Mesendoderm (in vitro differentiated cells): ENCODE measurements around the gene ZNF227.
"Not testable (repeated sequence)": the region's sequence is repeated elsewhere in the genome, so short reads cannot be mapped to it uniquely, and the experiment has no call there.

Source experiments
- DNase-seq: peaks from one replicate; pipeline ENCODE4 v3.0.0; 2013
- H2AK5ac ChIP-seq: 2 replicates; pipeline ENCODE4 v1.6.1; 2013; ENCODE audit warnings: low read length, inconsistent platforms
- H2BK120ac ChIP-seq: 2 replicates; pipeline ENCODE4 v1.6.1; 2013; ENCODE audit warnings: low read depth, mild to moderate bottlenecking, low read length, moderate library complexity, mixed read lengths
- H2BK15ac ChIP-seq: replicated peaks from 2 replicates; pipeline ENCODE4 v1.6.1; 2013; ENCODE audit warnings: low read depth, mild to moderate bottlenecking, moderate library complexity
- H2BK5ac ChIP-seq: 2 replicates; pipeline ENCODE4 v1.6.1; 2013; ENCODE audit warnings: low read length, inconsistent platforms
- H3K18ac ChIP-seq: 2 replicates; pipeline ENCODE4 v1.6.1; 2013; ENCODE audit warnings: mild to moderate bottlenecking, low read length, mixed read lengths
- H3K23ac ChIP-seq: one replicate; pipeline ENCODE4 v1.6.1; 2013; ENCODE audit warnings: low read length
- H3K27ac ChIP-seq: 2 replicates; pipeline ENCODE4 v1.5.1; 2013; ENCODE audit warnings: low read depth, mild to moderate bottlenecking, inconsistent platforms, low read length, moderate library complexity
- H3K27me3 ChIP-seq: 2 replicates; pipeline ENCODE4 v1.6.1; 2013; ENCODE audit warnings: low read length, control low read depth, mild to moderate bottlenecking, inconsistent platforms; ENCODE audit not compliant: insufficient read depth, poor library complexity
- H3K36me3 ChIP-seq: 2 replicates; pipeline ENCODE4 v1.6.1; 2013; ENCODE audit warnings: low read length, inconsistent platforms; ENCODE audit not compliant: control insufficient read depth, insufficient read depth
- H3K4ac ChIP-seq: one replicate; pipeline ENCODE4 v1.6.1; 2013; ENCODE audit warnings: low read depth, mild to moderate bottlenecking, low read length, moderate library complexity
- H3K4me1 ChIP-seq: 2 replicates; pipeline ENCODE4 v1.6.1; 2013; ENCODE audit warnings: low read depth, low read length, inconsistent platforms; ENCODE audit not compliant: control insufficient read depth
- H3K4me2 ChIP-seq: 2 replicates; pipeline ENCODE4 v1.6.1; 2013; ENCODE audit warnings: low read length
- H3K4me3 ChIP-seq: 2 replicates; pipeline ENCODE4 v1.5.1; 2013; ENCODE audit warnings: mild to moderate bottlenecking, low read length
- H3K56ac ChIP-seq: one replicate; pipeline ENCODE4 v1.6.1; 2013; ENCODE audit warnings: low read length
- H3K79me1 ChIP-seq: 2 replicates; pipeline ENCODE4 v1.6.1; 2013; ENCODE audit warnings: low read length, inconsistent platforms
- H3K79me2 ChIP-seq: 2 replicates; pipeline ENCODE4 v1.6.1; 2013; ENCODE audit warnings: mild to moderate bottlenecking, low read length; ENCODE audit not compliant: control insufficient read depth, insufficient read depth
- H3K9ac ChIP-seq: 2 replicates; pipeline ENCODE4 v1.6.1; 2013; ENCODE audit warnings: low read length, inconsistent platforms
- H4K5ac ChIP-seq: one replicate; pipeline ENCODE4 v1.6.1; 2013; ENCODE audit warnings: low read length
- H4K8ac ChIP-seq: one replicate; pipeline ENCODE4 v1.6.1; 2013; ENCODE audit warnings: low read depth, mild to moderate bottlenecking, control low read depth, low read length, moderate library complexity
- WGBS: extraction: QIAGEN DNeasy Blood & Tissue Kit; methylation state at CpG from one replicate; pipeline ENCODE4 v1.1.7; 2013; ENCODE audit warnings: low lambda C conversion rate, missing lambda C conversion rate; ENCODE audit not compliant: insufficient coverage; ENCODE audit errors: extremely low coverage; 5-methylcytosine and 5-hydroxymethylcytosine counted together

ZNF227 gene

GRCh38 chr19:44219926-44220325 is 7.6 kb downstream of the ZNF227 start:
- not testable (repeated sequence) for H3K4ac ChIP-seq, H3K18ac ChIP-seq, H3K56ac ChIP-seq, H3K79me1 ChIP-seq, H2AK5ac ChIP-seq, H3K4me1 ChIP-seq, H3K4me2 ChIP-seq, H3K4me3 ChIP-seq, H3K27me3 ChIP-seq, H2BK5ac ChIP-seq, H3K9ac ChIP-seq, H2BK15ac ChIP-seq, H4K5ac ChIP-seq, H3K27ac ChIP-seq, H4K8ac ChIP-seq, H2BK120ac ChIP-seq, DNase-seq, H3K79me2 ChIP-seq, H3K36me3 ChIP-seq, H3K23ac ChIP-seq
- no CpG with 5 or more reads among the region's 3 CpGs for WGBS

- not testable (repeated sequence) for H3K4me1 ChIP-seq, H3K18ac ChIP-seq, H3K4ac ChIP-seq, H3K36me3 ChIP-seq, H3K27me3 ChIP-seq, H2BK15ac ChIP-seq, H4K5ac ChIP-seq, H3K27ac ChIP-seq, DNase-seq, H3K23ac ChIP-seq, H3K4me3 ChIP-seq, H3K56ac ChIP-seq, H3K79me2 ChIP-seq, H3K4me2 ChIP-seq, H2AK5ac ChIP-seq, H3K79me1 ChIP-seq, H4K8ac ChIP-seq, H2BK120ac ChIP-seq, H2BK5ac ChIP-seq, H3K9ac ChIP-seq
- WGBS: no CpG with 5 or more reads among the region's 6 CpGs
Measured at GRCh38 chr19:44220761-44221160, 8.4 kb downstream of the ZNF227 start.

GRCh38 chr19:44221291-44221690 is 9.0 kb downstream of the ZNF227 start:
- not testable (repeated sequence) for H2BK15ac ChIP-seq, H3K9ac ChIP-seq, H2BK120ac ChIP-seq, H3K23ac ChIP-seq, H4K5ac ChIP-seq, H3K36me3 ChIP-seq, H3K4me2 ChIP-seq, H2BK5ac ChIP-seq, H2AK5ac ChIP-seq, H3K27ac ChIP-seq, H3K4me3 ChIP-seq, H3K27me3 ChIP-seq, H4K8ac ChIP-seq, H3K4ac ChIP-seq, H3K79me2 ChIP-seq, H3K18ac ChIP-seq, H3K79me1 ChIP-seq, H3K56ac ChIP-seq, H3K4me1 ChIP-seq, DNase-seq
- no CpG with 5 or more reads among the region's 3 CpGs for WGBS

GRCh38 chr19:44228318-44228717 is 16.0 kb downstream of the ZNF227 start:
- no CpG with 5 or more reads among the region's 3 CpGs for WGBS
- Histone ChIP-seq H3K23ac (no peak overlapping the region), H3K56ac (no peak overlapping the region), H2BK15ac (no peak overlapping the region), H2AK5ac (no peak overlapping the region), H3K4me2 (no peak overlapping the region), H3K27ac (no peak overlapping the region), H3K4me3 (no peak overlapping the region), H4K8ac (no peak overlapping the region), H3K79me1 (no peaks in the 10 kb centered on the region), H3K9ac (no peak overlapping the region), H3K27me3 (no peaks in the 10 kb centered on the region), H2BK120ac (no peak overlapping the region), H2BK5ac (no peak overlapping the region), H3K18ac (no peak overlapping the region), H4K5ac (no peak overlapping the region), H3K79me2 (no peaks in the 10 kb centered on the region), H3K4ac (no peak overlapping the region), H3K36me3 (peaks cover 2% of the 10 kb centered on the region), H3K4me1 (no peaks in the 10 kb centered on the region)
- DNase-seq: no peak

- Histone ChIP-seq H3K18ac (no peak overlapping the region), H3K4me3 (no peak overlapping the region), H3K4me2 (no peak overlapping the region), H4K8ac (no peak overlapping the region), H3K27ac (no peak overlapping the region), H2BK120ac (no peak overlapping the region), H3K4me1 (no peaks in the 10 kb centered on the region), H3K27me3 (no peaks in the 10 kb centered on the region), H3K23ac (no peak overlapping the region), H3K79me1 (no peaks in the 10 kb centered on the region), H4K5ac (no peak overlapping the region), H3K36me3 (peaks cover 20% of the 10 kb centered on the region), H2AK5ac (no peak overlapping the region), H3K56ac (no peak overlapping the region), H3K9ac (no peak overlapping the region), H3K4ac (no peak overlapping the region), H2BK5ac (no peak overlapping the region), H2BK15ac (no peak overlapping the region), H3K79me2 (no peaks in the 10 kb centered on the region)
- WGBS: no CpG with 5 or more reads among the region's 3 CpGs
- DNase-seq: no peak
Measured at GRCh38 chr19:44232867-44233266, 20.5 kb downstream of the ZNF227 start.

GRCh38 chr19:44236384-44236783 is 24.1 kb downstream of the ZNF227 start:
- Histone ChIP-seq H2BK5ac (no peak overlapping the region), H3K27ac (no peak overlapping the region), H3K18ac (no peak overlapping the region), H3K79me2 (no peaks in the 10 kb centered on the region), H2BK15ac (no peak overlapping the region), H3K23ac (no peak overlapping the region), H3K79me1 (no peaks in the 10 kb centered on the region), H4K8ac (no peak overlapping the region), H3K4me1 (no peaks in the 10 kb centered on the region), H2BK120ac (no peak overlapping the region), H3K4me2 (no peak overlapping the region), H3K56ac (no peak overlapping the region), H3K4ac (no peak overlapping the region), H3K36me3 (peaks cover 18% of the 10 kb centered on the region), H2AK5ac (no peak overlapping the region), H3K4me3 (peak overlapping the region; percentile 5), H3K9ac (no peak overlapping the region), H4K5ac (no peak overlapping the region), H3K27me3 (no peaks in the 10 kb centered on the region)
- no peak for DNase-seq
- no CpG with 5 or more reads among the region's 8 CpGs for WGBS
